HG03571 (cell line): Measurements from ENCODE around the gene RANBP1.

ENCODE experiments used
- ATAC-seq: cut with Tn5 transposase; IDR thresholded peaks from one replicate; pipeline ENCODE4 v1.9.1; 2021; ENCODE audit not compliant: unreplicated experiment

RANBP1 gene

DNA sequence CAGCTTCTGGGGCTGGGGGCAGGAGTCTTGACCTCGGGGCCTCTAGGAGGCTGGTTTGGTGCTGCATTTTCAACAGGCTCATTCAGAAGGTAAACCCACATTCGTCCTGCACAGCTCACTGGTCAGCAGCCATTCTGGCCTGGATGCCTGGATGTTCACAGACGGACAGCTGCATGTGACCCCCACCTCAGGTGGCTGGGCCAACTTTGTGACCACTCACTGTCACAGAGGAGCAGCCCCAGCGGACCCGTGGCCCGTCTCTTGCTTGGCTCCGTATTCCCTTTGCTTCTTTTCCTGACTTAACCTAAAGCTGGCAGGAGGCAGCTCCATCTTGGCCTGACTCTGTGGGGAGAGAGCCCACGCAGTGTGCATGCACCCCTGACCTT lies 27.6 kb upstream of the RANBP1 start:
- ATAC-seq: no peak

DNA sequence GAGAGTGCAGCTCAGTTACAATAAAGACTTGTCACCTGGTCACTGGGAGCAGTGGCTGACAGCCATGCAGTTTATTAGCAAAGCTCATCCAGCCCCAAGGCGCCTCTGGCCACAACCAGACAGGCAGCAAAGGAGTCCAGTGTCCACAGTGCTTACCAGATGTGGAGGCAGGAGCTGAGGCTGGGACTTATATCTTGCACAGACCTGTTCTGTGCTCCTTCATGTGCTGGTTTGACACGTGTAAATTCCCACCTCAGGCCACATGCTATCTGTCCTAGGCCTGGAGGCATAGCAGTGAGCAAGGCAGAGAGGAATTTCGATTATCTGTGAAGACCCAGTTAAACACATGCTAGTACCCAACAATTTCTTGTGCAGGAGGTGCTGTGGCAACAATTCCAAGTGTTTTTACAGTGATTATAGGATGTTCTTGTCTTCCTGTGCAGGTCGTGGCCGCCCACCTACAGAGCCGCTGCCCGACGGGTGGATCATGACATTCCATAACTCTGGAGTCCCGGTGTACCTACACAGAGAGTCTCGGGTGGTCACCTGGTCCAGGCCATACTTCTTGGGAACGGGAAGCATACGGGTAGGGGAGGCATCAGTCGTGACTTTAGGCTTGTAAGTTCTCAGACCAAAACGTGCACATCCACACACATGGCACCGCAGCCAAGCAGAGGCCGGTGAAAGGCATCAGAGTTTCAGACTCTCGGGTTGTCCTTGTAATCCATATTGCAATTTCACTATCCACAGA lies 26.5 kb upstream of the RANBP1 start:
- no peak for ATAC-seq

DNA sequence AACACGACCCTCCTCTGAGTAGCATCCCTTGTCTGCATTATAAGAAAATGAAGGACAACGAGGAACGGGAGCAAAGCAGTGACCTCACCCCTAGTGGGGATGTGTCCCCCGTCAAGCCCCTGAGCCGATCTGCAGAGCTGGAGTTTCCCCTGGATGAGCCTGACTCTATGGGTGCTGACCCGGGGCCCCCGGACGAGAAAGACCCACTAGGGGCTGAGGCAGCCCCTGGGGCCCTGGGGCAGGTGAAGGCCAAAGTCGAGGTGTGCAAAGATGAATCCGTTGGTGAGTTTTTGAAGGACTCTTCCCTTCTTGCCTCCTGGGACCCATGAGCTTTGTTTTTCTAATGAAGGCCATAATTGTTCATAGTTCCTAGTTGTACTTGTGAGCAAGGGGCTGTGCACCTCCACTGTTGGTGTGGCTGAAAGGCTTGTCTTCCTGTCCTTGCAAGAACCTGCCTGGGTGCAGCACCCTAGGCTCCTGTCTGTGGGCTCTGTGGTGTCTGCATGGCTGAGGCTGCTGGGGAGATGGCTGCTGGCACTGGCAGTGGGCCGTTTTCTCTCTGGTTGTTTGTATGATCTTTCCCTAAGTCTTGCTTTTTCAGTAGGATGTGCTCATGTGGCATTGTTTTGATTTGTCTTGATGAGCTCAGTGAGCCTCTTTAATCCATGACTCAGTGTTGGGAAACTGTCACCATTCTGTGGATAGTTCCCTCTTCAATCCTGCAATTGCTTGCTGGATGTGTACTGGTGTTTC lies 25.8 kb upstream of the RANBP1 start:
- no peak for ATAC-seq

DNA sequence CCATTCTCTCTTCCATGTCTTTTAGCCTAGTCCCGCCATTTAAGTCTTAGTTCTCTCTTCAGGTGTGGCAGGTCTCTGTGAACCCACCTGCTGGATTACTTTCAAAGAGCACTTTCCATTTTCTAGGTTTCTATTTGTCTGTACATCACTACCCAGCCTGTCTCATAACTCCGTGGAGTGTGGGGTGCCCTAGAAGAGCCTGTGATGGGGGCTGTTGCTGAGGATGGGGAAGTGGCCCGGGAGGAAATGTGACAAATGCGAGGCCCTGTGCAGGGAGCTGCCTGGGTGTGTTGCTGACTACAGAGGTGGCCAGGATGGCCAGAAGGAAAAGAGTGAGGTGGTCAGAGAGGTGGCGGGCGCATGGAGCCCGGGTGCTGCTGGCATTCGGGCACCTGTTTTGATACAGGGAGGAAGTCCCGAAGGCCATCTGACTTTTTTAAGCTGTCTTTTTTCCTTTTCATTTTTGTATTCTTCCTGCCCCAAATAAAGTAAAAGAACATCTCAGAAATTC lies 25.1 kb upstream of the RANBP1 start:
- no peak for ATAC-seq

DNA sequence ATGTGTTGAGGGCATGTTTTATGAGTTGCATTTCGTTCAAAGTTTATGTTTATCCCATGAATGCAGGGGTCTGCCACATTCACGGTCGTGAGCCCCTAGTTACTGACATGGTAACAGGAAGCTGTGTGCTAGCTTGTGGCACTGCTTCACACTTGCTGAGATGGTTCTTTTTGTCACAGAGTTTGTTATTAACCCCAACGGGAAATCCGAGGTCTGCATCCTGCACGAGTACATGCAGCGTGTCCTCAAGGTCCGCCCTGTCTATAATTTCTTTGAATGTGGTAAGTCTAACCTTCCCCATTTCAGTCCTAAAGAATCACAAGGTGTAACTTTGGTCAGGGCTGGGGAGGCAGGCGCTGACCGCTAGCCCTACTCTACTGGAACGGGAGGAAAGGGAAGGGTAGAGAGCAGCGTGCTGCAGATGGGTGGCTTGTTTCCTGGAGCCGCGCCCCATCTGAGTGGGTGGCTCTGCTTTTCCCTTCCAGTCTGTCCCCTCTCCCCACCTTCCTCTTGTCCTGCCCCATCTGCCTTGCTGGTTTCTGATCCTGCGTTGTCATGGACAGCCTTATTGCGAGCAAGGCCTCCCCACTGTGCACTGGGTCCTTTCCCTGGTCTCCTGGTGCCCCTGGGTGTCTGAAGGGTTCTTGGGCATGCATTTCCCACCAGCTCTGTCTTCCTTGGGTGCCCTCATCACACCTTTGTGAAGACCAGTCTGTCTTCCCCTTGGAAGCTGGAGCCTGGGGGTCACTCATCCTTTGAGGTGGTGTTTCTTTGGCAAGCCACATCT lies 24.0 kb upstream of the RANBP1 start:
- ATAC-seq: no peak

DNA sequence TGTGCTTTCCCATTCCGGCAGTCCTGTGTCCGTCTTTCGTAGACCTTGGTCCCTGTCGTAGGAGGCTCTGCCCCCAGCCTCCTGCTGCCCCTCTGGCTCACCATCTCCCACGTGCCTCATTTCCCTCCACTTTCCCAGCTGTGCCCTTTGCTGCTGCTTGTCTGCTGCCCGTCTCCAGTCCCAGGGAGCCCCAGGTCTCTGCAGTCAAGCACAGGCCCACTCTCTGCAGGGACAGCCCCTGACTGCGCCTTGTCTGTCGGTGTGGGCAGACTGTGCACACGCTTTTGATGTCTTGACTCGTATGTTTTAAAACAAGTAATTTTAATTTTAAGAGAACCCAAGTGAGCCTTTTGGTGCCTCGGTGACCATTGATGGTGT lies 23.4 kb upstream of the RANBP1 start:
- no peak for ATAC-seq

DNA sequence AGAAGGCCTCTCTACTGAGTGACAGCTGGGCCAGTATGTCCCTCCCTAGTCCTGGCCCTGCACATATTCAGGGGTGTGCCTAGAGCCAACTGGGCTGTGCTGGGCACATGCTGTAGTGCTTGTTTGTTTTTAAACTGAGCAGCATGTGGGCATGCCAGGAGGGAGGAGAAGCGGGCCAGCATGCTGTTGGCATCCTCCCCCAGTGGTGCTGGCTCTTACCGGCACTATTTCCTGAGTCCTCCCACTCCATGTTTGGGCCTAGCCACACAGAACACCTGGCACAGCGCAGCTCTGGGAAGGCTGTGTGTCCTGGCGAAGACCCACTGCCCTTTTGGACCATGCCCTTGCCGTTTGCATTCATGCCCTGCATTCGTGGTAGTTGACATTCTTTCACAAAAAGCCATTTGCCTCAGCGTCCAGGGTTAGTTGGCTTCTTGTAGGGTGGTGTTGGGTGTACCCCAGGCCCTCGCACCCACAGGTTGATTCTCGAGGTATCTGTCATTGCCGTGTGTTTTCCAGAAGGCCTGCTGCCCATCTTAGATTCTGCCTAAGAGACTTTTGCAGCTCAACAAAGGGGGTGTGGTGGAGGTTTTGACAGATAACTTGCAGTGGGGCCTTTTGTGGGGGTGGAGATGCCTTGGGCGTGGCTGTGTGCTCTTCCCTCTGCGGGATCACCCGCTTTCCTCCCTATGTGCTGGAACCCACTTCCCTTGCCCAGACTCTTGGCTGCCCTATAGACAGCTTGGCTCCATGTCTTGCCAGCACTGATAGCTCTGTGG lies 22.3 kb upstream of the RANBP1 start:
- ATAC-seq: no peak

DNA sequence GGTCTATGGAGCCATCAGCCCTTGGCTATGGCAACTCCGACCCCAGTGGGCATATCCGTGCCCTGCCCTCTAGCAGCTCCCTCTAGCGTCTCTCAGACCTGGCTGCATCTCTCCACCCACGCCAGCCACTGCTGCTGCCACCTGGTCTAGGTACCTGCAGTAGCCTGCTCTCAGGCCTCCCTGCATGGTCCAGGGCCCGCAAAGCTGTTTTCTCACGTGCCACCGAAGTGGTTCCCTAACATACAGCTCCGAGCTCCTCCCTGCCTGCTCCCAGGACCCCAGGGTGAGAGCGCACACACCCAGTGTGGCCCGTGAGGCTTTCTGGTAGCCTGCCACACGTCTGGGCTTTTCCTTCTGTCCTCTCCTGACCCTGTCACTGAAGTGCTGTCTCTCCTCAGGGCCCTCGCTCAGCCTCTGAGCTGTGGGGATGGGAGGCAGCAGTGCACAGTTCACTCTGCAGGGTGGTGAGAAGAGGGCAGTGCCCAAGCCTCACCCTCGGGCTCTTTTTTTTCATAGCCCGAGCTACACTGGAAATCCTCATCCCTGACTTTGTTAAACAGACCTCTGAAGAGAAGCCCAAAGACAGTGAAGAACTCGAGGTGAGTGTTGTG lies 21.6 kb upstream of the RANBP1 start:
- no peak for ATAC-seq

DNA sequence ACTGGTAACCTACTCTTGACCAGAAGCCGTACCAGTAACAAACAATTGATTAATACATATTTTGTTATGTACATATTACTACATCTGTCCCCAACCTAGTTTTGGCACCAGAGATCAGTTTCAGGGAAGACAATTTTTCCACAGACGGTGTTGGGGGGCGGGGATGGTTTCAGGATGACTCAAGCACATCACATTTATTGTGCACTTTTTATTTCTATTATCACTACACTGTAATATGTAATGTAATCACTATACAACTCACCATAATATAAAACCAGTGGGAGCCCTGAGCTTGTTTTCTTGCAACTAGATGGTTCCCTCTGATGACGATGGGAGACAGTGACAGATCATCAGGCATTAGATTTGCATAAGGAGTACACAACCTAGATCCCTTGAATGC lies 20.4 kb upstream of the RANBP1 start:
- ATAC-seq: no peak

DNA sequence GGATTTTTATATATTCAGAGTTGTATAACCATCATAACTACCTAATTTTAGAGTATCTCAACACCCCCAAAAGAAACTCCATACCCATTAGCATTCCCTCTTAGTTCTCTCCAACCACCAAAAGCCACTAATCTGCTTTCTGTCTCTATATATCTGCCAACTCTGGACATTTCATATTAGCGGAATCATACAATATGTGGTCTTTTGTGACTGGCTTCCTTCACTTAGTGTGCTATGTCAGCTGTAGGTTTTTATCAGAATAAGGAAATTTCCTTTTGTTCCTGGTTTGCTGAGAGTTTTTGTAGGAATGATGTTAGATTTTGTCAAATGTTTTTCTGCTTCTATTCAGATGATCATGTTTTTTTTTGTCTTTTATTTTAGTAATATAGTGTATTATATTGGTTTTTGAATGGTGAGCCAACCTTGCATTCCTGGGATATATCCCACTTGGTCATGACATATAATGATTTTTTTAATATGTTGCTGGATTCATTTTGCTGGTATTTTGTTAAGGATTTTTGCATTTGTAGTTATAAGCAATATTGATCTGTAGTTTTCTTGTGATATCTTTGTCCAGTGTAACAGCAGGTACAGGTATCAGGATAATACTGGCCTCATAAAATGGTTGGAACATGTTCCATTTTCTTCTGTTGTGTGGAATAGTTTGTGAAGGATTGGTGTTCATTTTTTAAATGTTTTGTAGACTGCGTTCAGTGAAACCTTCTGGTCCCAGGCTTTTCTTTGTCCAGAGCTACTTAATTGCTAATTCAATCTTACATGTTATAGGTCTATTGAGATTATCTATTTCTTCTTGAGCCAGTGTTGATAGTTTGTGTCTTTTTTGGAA lies 19.1 kb upstream of the RANBP1 start:
- no peak for ATAC-seq

DNA sequence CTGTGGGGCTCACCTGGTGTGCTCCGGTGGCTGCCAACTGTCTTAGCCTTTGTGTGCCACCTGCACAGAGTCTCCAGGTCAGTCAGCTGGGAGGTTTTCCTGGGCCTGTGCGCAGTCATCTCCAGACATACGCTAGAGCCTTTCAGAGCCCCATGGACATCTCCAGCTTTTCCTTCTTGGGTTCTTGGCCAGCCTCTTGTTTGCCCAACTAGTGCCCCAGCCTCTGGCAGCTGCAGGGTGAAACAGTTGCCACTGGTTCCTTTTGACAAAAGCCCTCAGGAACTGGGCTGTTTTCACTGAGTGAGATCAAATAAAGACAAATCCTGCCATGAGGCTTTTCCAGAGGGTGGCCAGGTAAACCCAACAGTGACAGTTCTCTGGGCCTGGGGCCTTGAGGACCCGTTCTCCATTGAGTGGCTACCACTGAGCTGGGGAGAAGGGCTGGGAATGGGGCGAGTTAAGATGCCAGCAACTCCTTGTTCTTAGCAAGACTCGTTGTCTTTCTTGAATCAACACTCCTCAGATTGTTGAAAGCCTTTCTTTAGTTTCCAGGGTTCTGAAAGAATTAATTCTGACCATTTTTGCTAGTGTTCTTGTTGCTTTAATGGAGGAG lies 16.7 kb upstream of the RANBP1 start:
- no peak for ATAC-seq

DNA sequence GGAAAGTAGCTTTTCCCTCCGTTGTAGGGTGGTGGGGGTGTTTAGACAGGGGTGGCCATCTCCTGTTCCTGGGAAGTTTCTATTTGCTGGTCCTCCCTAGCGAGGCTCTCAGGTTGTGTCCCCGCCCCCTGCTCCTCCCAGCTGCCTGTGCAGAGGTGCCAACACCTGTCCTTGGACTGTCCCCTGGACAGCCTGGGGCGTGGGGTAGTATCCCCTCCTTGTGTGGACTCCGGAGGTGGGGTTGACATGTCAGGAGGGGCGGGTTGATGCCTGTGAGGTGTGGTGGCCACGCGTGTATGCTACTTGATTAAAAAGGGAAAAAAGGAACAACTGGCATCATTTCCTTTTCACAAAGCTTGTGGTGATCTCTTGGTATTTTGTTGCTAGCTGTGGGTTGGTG lies 14.3 kb upstream of the RANBP1 start:
- ATAC-seq: no peak

DNA sequence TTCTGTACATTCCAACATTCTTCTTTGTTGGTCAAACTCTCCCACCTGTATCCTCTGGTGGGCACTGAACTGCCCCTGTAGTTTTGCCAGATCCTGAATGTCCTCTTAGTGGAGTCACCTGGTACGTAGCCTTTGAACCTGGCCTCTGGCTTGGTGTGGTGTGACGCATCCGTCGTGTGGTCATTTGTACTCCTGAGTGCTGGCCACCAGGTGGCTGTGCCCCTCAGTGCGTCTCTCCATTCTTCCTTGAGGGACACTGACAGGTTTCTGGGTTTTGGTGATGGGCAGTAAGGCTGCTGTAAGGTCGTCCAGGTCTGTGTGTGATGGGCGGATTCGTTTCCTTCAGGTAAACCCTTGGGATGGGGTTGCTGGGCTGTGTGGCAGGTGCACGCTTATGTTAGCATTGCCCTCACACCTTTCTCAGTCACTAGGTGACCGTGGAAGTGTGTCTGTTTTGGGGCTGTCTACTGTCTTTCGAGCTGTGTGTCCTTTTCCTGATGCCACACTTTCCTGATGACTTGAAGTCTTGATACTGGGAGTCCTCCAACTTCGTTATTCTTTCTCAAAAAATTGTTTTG lies 13.6 kb upstream of the RANBP1 start:
- no peak for ATAC-seq

DNA sequence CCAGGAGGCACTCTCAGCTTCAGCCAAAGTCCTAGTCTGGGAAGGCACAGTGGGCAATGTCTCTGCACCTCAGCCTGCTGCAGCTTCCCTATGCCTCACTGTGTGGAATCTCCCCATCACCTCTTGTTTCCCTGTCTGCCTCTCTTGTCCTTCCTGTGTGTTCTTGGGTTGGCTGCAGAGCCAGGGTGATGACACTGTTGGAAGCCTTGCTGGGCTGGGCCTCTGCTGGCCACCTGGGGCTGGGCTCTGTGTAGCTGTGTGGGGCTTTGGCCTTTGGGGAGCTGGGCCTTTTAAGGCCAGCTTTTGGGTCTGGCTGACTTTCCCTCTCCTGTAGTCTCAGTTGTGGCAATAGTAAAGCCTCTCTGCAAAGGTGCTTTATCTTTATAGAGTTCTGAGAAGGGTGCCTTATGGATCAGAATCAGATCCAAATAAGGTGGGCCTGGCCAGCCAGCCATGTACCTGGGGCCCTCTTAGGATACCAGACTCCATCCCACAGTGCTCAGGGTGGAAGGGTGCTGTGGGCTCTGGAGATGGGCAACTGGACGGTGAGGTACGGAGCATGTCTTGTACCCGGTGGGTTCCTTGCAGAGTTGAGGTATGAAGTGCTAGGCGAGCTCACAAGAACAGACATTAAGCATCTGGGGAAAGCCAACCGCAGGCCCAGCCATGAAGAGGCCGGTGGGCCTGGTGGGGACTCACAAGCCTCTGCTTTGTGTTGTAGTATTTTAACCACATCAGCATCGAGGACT lies 10.3 kb upstream of the RANBP1 start:
- no peak for ATAC-seq

DNA sequence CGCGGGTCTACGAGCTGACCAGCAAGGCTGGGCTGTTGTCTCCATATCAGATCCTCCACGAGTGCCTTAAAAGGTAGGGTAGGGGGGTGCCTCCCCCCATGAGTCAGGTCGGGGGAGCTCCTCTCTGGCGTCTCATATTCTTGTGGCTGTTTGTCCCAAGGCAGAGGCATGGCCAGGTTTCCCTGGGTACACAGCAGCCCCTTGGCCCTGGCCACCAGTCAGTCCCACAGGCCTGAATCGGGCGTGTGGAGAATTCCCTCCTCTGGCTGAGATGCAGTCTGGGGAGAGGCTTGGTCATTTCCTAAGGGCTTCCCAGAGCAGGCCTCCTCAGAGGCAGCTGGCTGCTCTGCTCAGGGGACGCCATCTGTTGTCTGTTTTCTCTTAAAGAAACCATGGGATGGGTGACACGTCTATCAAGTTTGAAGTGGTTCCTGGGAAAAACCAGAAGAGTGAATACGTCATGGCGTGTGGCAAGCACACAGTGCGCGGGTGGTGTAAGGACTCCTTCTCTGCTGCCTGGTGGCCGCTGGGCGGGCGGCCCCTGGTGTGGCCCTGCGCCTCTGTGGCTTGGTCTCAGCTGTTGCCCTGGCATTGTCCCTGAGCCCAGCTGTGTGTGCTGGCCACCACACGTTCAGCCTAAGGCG lies 9.6 kb upstream of the RANBP1 start:
- no peak for ATAC-seq

DNA sequence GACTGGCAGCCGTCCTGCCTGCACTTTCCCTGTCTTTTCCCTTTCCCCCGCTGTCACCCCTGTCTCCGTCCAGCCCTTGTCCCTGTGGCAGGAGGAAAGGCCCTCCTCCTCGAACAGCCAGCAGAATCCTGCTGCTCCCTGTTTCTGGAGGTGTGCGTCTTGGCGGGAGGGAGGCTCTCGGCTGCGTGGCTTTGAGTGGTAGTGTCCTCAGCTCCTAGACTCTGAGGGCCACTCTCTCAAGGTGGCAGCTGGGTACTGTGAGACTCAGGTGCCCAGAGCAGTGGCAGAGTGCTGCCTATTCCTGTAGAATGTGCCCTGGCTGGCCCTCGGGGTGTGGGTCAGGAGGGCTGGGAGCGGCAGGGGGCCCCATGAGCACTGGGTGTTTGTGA lies 9.1 kb upstream of the RANBP1 start:
- ATAC-seq: no peak

DNA sequence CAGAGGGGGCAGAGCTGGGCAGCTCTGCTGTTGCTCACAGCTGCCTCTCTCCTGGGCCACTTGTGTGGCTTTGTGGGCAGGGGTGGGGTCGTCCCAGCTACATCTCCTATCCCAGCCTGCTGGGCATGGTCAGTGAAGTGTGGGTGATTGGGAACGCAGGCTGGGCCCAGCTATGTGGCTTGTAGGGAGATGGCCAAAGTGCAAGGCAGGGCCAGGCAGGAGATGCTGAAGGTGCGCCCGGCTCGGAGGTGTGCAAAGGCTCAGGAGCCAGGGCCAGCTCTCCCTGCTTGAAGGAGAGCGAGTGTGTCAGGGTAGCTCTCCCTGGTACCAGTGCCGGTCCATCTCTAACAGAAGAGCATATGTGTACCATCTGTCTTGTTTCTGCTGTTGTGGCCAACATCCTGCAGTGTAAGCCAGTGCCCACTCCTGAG lies 8.4 kb upstream of the RANBP1 start:
- no peak for ATAC-seq
